OCI-M1 (cell line): ENCODE data around the gene ARAP1.

Source experiments
- DNase-seq: peaks from one replicate; lab custom pipeline; 2025; lab: John Stamatoyannopoulos, UW

ARAP1 gene

GRCh38 chr11:72779495-72780128, 27.4 kb upstream of the ARAP1 start:
- no peak for DNase-seq

DNA sequence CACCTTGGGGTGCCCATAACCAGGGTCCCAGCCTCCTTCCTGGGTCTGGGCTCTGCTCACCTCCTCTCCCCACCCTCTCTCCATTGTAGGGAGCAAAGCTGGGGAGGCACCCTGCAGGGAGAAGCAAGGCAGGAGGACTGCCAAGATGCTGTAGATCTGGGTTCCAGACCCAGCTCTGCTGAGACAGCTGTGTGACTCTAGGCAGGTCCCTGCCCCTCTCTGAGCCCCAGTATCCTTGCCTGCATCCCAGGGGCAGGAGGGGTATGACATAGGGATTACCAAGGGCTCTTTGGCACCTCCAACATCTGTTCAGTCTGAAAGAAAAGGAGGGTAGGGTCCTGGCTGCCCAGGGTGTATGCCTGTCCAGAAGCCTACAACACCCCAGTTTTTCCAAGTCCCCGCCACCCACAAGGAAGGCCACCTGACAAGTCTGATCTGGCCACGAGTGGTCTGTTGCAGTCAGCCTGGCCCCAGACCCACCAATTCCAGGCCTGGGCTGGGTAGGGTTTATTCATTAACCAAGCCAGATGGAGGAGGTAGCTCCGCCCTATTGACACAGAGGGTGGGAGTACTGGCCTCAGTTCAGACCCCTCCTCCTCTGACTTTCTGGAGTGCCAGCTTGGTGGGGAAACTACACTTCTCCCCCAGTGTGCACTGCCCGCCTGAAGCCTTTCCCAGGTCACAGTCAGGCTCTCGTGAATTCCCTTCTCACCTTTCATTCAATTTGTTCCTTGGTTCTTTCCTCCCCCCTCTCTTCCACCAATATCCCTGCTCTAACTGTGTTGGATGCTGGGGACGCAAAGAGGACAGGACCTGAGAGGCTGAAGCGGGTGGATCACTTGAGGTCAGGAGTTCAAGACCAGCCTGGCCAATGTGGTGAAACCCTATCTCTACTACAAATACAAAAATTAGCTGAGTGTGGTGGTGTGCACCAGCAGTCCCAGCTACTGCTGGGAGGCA, 26.6 kb upstream of the ARAP1 start:
- DNase-seq, result no peak

GRCh38 chr11:72777755-72778278, 25.6 kb upstream of the ARAP1 start:
- DNase-seq, result no peak

GRCh38 chr11:72776844-72777754, 24.9 kb upstream of the ARAP1 start:
- DNase-seq, result no peak

GRCh38 chr11:72776117-72776843, 24.1 kb upstream of the ARAP1 start:
- DNase-seq, result peak; percentile 56

DNA sequence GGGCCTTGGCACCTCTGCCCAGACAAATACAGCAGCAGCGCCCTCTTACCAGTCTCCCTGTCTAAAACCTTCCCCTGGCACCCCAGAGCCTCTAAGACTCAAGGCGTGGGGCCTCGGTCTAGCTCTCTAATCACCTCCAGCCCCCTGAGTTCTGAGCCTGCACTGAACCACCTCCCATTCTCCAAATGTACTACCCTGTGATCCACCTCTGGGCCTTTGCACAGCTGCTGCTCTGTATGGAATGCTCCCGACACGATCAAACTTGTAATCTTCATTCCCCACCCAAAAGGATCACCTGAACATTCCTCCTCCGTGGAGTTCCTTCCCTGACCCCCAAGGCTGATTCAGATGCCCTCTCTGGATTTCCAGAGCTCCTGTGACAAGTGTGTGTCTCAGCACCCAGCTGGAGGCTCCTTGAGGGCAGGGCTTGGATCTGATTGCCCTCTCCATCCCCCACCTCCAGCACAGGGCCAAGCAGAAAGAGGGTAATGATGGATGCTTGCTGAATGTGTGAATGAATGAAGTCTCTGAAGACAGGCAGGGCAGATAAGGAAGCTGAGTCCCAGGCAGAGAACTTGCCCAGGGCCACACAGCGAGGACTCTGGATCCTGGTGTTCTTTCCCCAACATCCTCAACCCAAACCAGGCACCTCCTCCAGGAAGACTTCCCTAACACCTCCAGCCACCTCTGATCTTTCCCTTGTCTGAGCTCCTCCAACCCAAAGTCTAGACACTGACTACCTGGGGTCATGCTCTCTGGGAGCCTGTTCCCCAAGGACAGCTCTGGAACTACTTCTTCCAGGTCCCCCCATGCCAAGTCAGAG, 23.3 kb upstream of the ARAP1 start:
- DNase-seq, result no peak

DNA sequence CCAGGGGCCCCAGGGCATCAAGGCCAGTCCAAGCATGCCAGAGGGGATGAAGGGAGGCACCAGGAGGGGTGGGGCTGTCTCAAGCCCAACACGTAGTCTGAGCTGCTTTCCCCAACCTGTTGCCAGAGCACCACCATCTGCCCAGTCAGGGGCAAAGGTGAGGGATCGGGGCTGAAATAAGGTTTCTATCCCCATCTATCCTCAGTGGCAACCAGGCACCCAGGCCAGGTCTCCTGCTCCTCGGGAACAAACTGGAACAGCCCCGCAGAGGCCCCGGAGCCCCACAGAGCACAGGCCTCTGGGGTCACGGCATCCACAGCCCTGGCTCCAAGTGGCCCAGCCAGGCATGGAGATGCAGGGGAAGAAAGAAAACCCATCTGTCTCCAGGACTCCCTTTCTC, 22.3 kb upstream of the ARAP1 start:
- no peak for DNase-seq

DNA sequence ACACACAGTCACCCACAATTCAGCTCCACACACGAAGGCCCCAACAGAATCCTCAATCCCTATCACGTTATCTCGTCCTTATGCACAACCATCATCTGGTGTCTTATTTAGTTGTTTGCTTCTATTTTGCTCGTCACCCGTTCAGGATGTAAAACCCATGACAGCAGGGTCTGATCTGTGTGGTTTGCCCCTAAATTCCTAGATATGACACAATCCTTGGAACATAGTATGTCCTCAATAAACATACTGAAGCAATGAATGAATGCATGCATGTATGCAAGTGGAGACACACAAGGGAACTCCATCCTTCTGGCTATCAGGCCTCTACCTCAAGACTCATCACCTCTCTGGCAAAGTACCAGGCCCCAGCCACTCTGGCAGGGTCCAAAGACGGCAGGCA, 21.5 kb upstream of the ARAP1 start:
- no peak for DNase-seq

GRCh38 chr11:72773291-72773690, 21.1 kb upstream of the ARAP1 start:
- no peak for DNase-seq

DNA sequence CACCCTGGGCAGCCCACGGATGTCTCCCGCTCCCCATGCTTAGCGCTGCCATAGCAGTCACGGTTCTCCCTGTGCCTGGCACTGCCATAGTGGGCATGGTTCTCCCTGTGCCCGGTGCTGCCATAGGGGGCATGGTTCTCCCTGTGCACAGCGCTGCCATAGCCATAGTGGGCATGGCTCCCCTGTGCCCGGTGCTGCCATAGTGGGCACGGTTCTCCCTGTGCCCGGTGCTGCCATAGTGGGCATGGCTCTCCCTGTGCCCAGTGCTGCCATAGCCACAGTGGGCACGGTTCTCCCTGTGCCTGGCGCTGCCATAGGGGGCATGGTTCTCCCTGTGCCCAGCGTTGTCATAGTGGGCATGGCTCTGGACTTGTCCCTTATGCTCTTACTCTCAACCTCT, 19.9 kb upstream of the ARAP1 start:
- DNase-seq, result no peak

GRCh38 chr11:72771507-72771906, 19.3 kb upstream of the ARAP1 start:
- no peak for DNase-seq

DNA sequence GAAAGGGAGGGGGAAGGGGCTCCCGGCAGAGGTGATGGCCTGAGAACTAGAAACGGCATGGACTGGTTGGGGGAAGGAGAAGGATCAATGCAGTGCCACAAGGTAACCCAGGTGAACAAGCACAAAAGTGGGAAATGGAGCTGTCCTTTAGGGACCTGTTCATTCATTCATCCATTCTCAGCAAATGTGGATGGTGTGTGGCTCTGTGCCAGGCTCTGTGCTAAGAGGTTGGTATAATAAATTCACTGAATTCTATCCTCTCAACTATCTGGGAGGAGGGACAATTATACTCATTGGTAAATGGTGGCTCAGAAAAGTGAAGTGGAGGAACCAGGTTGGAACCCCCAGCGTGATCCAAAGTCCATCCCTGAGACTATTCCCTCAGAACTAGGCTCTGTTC, 18.6 kb upstream of the ARAP1 start:
- DNase-seq, result no peak

- no peak for DNase-seq
These were observed 17.5 kb upstream of the ARAP1 start for GRCh38 chr11:72769680-72770079.

DNA sequence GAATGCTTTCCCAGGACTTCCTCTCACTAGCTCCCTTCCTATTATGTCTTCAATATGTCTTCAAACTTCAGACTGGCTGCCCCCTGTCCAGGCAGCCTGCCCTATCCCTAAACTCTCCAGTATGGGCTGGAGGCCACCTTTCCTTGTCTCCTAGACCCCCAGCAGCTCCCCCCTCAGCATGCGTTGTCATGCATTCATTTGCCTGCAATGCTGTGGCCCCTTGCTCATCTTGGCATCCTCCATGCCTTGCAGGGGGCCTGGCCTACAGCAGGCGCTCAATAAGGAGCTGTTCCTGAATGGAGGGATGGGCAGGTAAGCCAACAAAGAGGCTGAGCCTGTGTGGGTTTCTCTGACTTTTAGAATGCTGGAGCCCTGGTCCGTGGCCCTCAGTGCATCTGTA, 16.4 kb upstream of the ARAP1 start:
- no peak for DNase-seq

GRCh38 chr11:72767203-72768062, 15.2 kb upstream of the ARAP1 start:
- no peak for DNase-seq

DNA sequence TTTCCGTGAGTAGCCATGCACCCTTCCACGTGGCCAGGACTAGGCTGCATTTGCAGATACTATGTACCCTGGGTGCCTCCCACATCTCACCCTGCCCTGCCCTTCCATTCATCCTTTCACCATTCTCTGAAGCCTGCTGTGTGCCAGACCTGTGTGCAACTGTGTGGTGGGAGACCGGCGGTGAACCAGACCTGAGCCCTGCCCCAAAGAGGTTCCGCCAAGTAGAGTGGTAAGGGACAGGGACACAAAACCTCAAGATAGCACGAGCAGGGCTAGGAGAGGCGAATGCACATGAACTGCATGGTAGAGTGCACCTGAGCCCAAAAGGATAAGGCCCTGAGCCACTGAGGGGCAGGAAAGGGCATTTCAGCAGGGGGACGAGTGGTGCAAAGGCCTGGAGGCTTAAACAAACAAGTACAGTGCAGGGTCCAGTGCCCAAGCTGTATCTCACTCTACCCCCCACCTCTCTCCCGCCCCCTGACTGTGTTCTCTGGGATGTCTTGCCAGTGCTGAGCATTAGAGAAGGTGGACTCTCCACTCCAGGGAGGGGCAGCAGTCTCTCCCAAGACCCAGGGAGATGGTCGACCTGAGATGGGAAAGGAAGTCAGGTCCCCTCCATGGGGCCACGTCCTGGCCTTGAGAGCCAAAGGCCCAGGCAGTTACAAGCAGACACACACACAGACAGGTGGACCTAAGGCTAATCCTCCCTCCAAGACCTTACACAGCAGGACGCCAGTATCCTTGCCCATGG, 14.1 kb upstream of the ARAP1 start:
- DNase-seq, result no peak

DNA sequence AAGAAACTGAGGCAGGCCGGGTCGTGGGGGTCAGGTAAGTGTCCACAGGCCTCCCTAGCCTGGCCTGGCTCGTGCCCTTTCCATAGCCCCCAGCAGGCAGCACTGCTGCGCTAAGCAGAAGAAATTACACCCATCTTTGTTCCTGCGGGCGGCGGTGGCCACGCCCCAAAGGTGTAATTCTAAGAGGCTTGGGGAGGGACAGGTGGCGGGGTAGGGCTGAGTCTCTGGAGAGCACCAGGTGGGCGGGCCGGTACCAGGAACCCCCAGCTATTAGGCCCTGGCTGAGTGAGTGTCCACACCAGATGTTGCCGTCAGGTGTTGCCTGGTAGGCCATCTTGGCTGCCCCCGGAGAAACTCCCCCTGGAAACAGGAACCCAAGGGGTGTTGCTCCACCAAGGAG, 12.3 kb upstream of the ARAP1 start:
- DNase-seq, result no peak

GRCh38 chr11:72763823-72764222, 11.6 kb upstream of the ARAP1 start:
- no peak for DNase-seq
